ENCODE measurements around the gene MTCH1.

MTCH1 gene

DNA sequence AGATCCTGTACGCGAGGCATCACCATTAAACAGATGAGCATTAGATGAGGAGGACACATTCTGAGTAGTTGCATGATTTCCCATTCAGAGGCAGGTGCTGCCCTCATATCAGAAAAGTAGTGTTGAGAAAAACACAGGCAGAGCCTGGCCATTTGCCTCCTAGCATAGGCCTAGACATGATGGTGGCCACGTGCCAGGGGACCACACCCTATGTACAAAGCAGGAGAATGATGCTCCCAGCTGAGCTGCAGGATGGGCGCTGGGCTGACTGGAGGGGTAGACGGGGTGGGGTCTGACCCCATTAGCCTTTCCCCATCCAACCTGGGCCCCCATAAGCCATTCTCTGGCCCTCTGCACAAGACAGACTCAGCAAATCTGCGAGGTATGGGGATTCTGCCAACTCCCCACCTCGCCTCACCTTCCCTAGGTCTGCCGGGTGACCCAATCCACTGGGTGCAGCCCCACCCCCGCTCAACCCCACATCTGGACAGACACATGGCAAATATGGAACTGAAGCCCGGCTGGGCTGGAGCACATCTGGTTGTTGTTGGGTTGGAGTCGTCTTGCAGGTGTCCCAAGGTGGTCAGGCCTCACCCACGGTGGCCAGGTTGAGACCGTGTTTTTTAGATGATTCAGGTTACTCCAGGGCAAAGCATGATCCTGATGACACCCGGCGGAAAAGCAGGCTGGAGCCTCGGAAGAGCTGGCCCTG, 17.6 kb downstream of the MTCH1 start:
- H3K9me3 ChIP-seq (ENCODE audit: control insufficient read depth, low read length) = no peaks in the 10 kb centered on the region
- H3K27ac ChIP-seq (ENCODE audit: low read depth, low read length, severe bottlenecking) = no peak overlapping the region
- peaks cover 74% of the 10 kb centered on the region for H3K36me3 ChIP-seq (ENCODE audit: control insufficient read depth, insufficient read depth, low read length)
- no peaks in the 10 kb centered on the region for H3K4me1 ChIP-seq (ENCODE audit: control insufficient read depth, insufficient read depth, low read length, poor library complexity, severe bottlenecking)
- H3K4me3 ChIP-seq (ENCODE audit: extremely low read depth, insufficient read depth, low read length, poor library complexity, severe bottlenecking) = no peak overlapping the region
- 98% methylated on average over 10 to 12 of the region's 16 CpGs for WGBS, 2 experiments (ENCODE audit: insufficient coverage in 2 of 2)

DNA sequence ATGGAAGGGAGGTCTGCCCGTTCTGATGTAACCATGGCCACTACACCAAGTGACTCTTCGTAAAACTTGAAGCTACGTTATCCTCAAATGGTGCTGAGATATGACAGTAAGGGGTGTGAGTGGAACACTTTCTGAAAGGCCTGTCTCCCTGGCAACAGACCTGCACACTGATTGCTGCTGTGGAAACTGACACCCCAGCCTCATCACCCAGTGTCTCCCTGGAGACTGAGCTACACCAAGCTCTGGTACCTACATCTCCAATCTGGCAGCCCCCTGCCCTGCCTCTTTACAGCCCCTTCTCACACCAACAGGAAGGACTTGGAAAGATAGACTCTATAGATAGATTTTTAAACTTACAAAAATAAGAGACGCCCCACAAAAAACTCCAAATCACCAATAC, 18.2 kb downstream of the MTCH1 start:
- no peaks in the 10 kb centered on the region for H3K4me1 ChIP-seq (ENCODE audit: control insufficient read depth, insufficient read depth, low read length, poor library complexity, severe bottlenecking)
- peaks cover 68% of the 10 kb centered on the region for H3K36me3 ChIP-seq (ENCODE audit: control insufficient read depth, insufficient read depth, low read length)
- H3K27ac ChIP-seq (ENCODE audit: low read depth, low read length, severe bottlenecking) = no peak overlapping the region
- no peak overlapping the region for H3K4me3 ChIP-seq (ENCODE audit: extremely low read depth, insufficient read depth, low read length, poor library complexity, severe bottlenecking)
- H3K9me3 ChIP-seq (ENCODE audit: control insufficient read depth, low read length) = no peaks in the 10 kb centered on the region
- 84 to 93% methylated on average over 3 of the region's 4 CpGs for WGBS, 2 experiments (ENCODE audit: insufficient coverage in 2 of 2)

GRCh38 chr6:36967301-36967700, 18.7 kb downstream of the MTCH1 start:
- H3K4me3 ChIP-seq (ENCODE audit: extremely low read depth, insufficient read depth, low read length, poor library complexity, severe bottlenecking) = no peak overlapping the region
- 100% methylated on average over 2 of the region's 3 CpGs; no CpG with 5 or more reads in 1 of the 2 experiments for WGBS, 2 experiments (ENCODE audit: insufficient coverage in 2 of 2)
- no peaks in the 10 kb centered on the region for H3K4me1 ChIP-seq (ENCODE audit: control insufficient read depth, insufficient read depth, low read length, poor library complexity, severe bottlenecking)
- H3K36me3 ChIP-seq (ENCODE audit: control insufficient read depth, insufficient read depth, low read length) = peaks cover 63% of the 10 kb centered on the region
- no peak overlapping the region for H3K27ac ChIP-seq (ENCODE audit: low read depth, low read length, severe bottlenecking)
- H3K9me3 ChIP-seq (ENCODE audit: control insufficient read depth, low read length) = no peaks in the 10 kb centered on the region

DNA sequence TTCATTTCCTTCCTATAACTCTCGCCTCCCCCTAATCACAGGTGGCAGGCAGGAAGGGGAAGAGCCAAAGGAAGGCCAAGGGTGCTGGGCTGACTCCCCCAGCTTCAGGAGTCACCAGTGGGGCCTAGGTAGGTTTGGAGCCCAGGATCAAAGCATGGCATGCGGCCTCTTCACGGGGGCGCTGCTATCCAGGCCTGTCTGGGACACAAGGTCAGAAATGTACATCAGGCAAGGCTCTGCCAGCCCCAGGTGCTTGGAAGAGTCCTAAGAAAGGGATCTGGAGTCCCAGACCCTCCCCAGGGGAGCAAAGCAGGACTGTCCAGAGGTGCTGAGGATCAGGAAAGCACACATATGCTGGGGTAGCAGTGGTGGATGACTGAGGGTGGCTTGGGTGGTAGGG, 21.1 kb downstream of the MTCH1 start:
- H3K4me3 ChIP-seq (ENCODE audit: extremely low read depth, insufficient read depth, low read length, poor library complexity, severe bottlenecking) = no peak overlapping the region
- H3K36me3 ChIP-seq (ENCODE audit: control insufficient read depth, insufficient read depth, low read length) = peaks cover 39% of the 10 kb centered on the region
- H3K9me3 ChIP-seq (ENCODE audit: control insufficient read depth, low read length) = no peaks in the 10 kb centered on the region
- WGBS, 2 experiments (ENCODE audit: insufficient coverage in 2 of 2) = 93 to 96% methylated on average over 3 of the region's 4 CpGs
- H3K4me1 ChIP-seq (ENCODE audit: control insufficient read depth, insufficient read depth, low read length, poor library complexity, severe bottlenecking) = peaks cover 11% of the 10 kb centered on the region
- no peak overlapping the region for H3K27ac ChIP-seq (ENCODE audit: low read depth, low read length, severe bottlenecking)

DNA sequence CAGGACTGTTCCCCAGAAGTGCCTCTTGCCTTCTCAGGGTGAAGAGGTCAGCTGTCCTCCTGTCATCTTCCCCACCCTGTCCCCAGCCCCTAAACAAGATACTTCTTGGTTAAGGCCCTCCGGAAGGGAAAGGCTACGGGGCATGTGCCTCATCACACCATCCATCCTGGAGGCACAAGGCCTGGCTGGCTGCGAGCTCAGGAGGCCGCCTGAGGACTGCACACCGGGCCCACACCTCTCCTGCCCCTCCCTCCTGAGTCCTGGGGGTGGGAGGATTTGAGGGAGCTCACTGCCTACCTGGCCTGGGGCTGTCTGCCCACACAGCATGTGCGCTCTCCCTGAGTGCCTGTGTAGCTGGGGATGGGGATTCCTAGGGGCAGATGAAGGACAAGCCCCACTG, 21.6 kb downstream of the MTCH1 start:
- WGBS, 2 experiments (ENCODE audit: insufficient coverage in 2 of 2) = 93 to 100% methylated on average over 1 to 3 of the region's 6 CpGs

DNA sequence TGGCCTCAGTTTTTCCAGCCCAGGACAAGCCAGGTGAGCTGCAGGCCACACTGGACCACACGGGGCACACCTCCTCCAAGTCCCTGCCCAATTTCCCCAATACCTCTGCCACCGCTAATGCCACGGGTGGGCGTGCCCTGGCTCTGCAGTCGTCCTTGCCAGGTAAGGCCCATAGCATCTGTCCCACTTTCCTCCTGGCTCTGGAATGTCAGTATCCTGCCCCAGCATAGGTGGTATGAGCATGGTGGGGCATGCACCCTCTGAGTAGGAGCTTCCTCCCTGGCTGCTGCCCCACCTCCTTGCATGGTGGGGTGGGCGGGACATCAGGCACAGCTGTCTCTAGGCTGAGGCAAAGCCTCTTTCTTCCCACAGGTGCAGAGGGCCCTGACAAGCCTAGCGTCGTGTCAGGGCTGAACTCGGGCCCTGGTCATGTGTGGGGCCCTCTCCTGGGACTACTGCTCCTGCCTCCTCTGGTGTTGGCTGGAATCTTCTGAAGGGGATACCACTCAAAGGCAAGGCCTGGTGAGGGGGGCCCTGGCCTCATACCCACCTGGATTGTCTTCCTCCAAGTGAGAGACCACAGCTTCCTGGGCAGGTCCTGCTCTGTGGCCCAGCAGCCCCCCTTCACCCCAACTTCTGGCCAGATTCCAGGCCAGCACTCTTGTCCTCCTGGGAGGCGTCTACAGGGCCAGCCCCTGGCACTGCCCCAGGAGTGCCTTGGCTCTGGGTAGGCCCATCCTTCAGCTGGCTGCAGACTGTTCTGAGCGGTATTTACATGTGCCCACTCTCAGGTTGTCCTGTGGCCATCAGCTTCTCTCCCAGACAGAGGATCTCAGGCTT, 22.3 kb downstream of the MTCH1 start:
- Histone ChIP-seq H3K9me3 (ENCODE audit: control insufficient read depth, low read length) (no peaks in the 10 kb centered on the region), H3K27ac (ENCODE audit: low read depth, low read length, severe bottlenecking) (no peak overlapping the region), H3K4me1 (ENCODE audit: control insufficient read depth, insufficient read depth, low read length, poor library complexity, severe bottlenecking) (peaks cover 13% of the 10 kb centered on the region), H3K36me3 (ENCODE audit: control insufficient read depth, insufficient read depth, low read length) (peaks cover 27% of the 10 kb centered on the region), H3K4me3 (ENCODE audit: extremely low read depth, insufficient read depth, low read length, poor library complexity, severe bottlenecking) (no peak overlapping the region)
- 88 to 91% methylated on average over 8 of the region's 11 CpGs for whole genome bisulfite sequencing, 2 experiments (ENCODE audit: insufficient coverage in 2 of 2)

More for the DNA sequence above, 21.6 kb downstream of the MTCH1 start:
- peaks cover 34% of the 10 kb centered on the region for H3K36me3 ChIP-seq (ENCODE audit: control insufficient read depth, insufficient read depth, low read length)
- H3K27ac ChIP-seq (ENCODE audit: low read depth, low read length, severe bottlenecking) = no peak overlapping the region
- H3K4me3 ChIP-seq (ENCODE audit: extremely low read depth, insufficient read depth, low read length, poor library complexity, severe bottlenecking) = no peak overlapping the region
- H3K4me1 ChIP-seq (ENCODE audit: control insufficient read depth, insufficient read depth, low read length, poor library complexity, severe bottlenecking) = peaks cover 13% of the 10 kb centered on the region
- H3K9me3 ChIP-seq (ENCODE audit: control insufficient read depth, low read length) = no peaks in the 10 kb centered on the region

DNA sequence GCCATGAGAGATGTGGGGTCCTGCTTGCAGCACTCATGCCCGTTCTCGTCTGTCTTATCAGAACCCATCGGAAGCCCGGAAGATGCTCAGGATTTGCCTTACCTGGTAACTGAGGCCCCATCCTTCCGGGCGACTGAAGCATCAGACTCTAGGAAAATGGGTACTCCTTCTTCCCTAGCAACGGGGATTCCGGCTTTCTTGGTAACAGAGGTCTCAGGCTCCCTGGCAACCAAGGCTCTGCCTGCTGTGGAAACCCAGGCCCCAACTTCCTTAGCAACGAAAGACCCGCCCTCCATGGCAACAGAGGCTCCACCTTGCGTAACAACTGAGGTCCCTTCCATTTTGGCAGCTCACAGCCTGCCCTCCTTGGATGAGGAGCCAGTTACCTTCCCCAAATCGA, 23.1 kb downstream of the MTCH1 start:
- Histone ChIP-seq H3K9me3 (ENCODE audit: control insufficient read depth, low read length) (no peaks in the 10 kb centered on the region), H3K27ac (ENCODE audit: low read depth, low read length, severe bottlenecking) (no peak overlapping the region), H3K4me1 (ENCODE audit: control insufficient read depth, insufficient read depth, low read length, poor library complexity, severe bottlenecking) (peaks cover 13% of the 10 kb centered on the region), H3K4me3 (ENCODE audit: extremely low read depth, insufficient read depth, low read length, poor library complexity, severe bottlenecking) (no peak overlapping the region), H3K36me3 (ENCODE audit: control insufficient read depth, insufficient read depth, low read length) (peaks cover 19% of the 10 kb centered on the region)
- 60 to 67% methylated on average over 12 of the region's 12 CpGs for WGBS, 2 experiments (ENCODE audit: insufficient coverage in 2 of 2)

- Histone ChIP-seq H3K4me1 (ENCODE audit: control insufficient read depth, insufficient read depth, low read length, poor library complexity, severe bottlenecking) (peaks cover 13% of the 10 kb centered on the region), H3K36me3 (ENCODE audit: control insufficient read depth, insufficient read depth, low read length) (peaks cover 8% of the 10 kb centered on the region), H3K27ac (ENCODE audit: low read depth, low read length, severe bottlenecking) (no peak overlapping the region), H3K9me3 (ENCODE audit: control insufficient read depth, low read length) (no peaks in the 10 kb centered on the region), H3K4me3 (ENCODE audit: extremely low read depth, insufficient read depth, low read length, poor library complexity, severe bottlenecking) (no peak overlapping the region)
- 90 to 93% methylated on average over 33 to 35 of the region's 40 CpGs for WGBS, 2 experiments (ENCODE audit: insufficient coverage in 2 of 2)
Observed at GRCh38 chr6:36961441-36962435, 24.3 kb downstream of the MTCH1 start.

GRCh38 chr6:36959555-36960250, 26.3 kb downstream of the MTCH1 start:
- Histone ChIP-seq H3K4me3 (ENCODE audit: extremely low read depth, insufficient read depth, low read length, poor library complexity, severe bottlenecking) (no peak overlapping the region), H3K27ac (ENCODE audit: low read depth, low read length, severe bottlenecking) (no peak overlapping the region), H3K4me1 (ENCODE audit: control insufficient read depth, insufficient read depth, low read length, poor library complexity, severe bottlenecking) (peaks cover 14% of the 10 kb centered on the region), H3K36me3 (ENCODE audit: control insufficient read depth, insufficient read depth, low read length) (no peaks in the 10 kb centered on the region), H3K9me3 (ENCODE audit: control insufficient read depth, low read length) (no peaks in the 10 kb centered on the region)
- WGBS, 2 experiments (ENCODE audit: insufficient coverage in 2 of 2) = 95 to 97% methylated on average over 11 to 13 of the region's 17 CpGs
